Mesangial cell (primary cell): ENCODE data around the gene NADSYN1. TPM values are rescaled to one million over a fixed set of nuclear protein-coding genes. Genes with fewer than 3 reads are reported as not detected.

ENCODE experiments used
- total RNA-seq: library from RNA; depleted of rRNA; stranded (reverse); fragments of >200 nt; gene quantifications from 2 replicates; pipeline ENCODE4 v1.2.3, GENCODE V29; 2015

NADSYN1 gene
- total RNA-seq, result 46.3 and 75.6 TPM in 2 replicates

GRCh38 chr11:71453037-71453917 is at the start of gene NADSYN1:
TSS of gene NADSYN1 (plus strand) at chr11:71453203. CDS start at chr11:71453297, 94 bp downstream.

GRCh38 chr11:71448257-71449171 is 4.5 kb upstream of the NADSYN1 start, which contains the start of gene DHCR7:
TSS of gene DHCR7 (minus strand) at chr11:71448393. CDS start at chr11:71444952, 3,441 bp downstream.

DNA sequence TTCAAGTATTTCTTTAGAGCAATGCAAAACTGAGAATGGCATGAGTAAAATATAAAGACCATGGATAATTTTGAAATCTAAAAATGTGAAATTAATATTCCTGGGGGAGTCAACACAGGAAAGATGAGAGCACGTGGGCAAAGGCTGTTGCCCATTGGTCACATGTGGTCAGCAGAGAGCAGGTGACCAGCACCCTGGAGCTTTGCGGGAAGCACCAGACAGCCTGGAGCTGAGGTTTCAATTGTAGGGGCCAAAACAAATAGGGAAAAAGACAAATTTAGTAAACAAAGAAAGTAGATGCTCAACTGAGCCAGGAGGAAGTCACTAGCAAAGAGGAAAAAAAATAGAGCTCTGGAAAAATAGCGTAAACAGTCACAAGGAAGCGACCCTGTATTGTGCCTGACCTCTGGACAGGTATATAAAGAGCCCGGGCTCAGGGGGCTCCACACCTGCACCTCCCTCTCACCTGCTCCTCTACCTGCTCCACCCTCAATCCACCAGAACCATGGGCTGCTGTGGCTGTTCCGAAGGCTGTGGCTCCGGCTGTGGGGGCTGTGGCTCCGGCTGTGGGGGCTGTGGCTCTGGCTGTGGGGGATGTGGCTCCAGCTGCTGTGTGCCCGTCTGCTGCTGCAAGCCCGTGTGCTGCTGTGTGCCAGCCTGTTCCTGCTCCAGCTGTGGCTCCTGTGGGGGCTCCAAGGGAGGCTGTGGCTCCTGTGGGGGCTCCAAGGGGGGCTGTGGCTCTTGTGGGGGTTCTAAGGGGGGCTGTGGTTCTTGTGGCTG is 74.0 kb downstream of the NADSYN1 start, which contains the start of gene KRTAP5-7:
KRTAP5-7 (plus strand) TSS at position 472 of the 780 bp plus-strand sequence; CDS start at position 506, 34 bp downstream.

GRCh38 chr11:71537977-71538665 is 85.1 kb downstream of the NADSYN1 start, which contains the start of gene KRTAP5-8:
TSS of gene KRTAP5-8 (plus strand) at chr11:71538025. CDS start at chr11:71538056, 31 bp downstream.

GRCh38 chr11:71548120-71548519 is 95.1 kb downstream of the NADSYN1 start, which contains the start of gene KRTAP5-9:
TSS of gene KRTAP5-9 (plus strand) at chr11:71548420. CDS start at chr11:71548658, 238 bp downstream.

Other genes starting within 250 kb of the NADSYN1 start
- gene SHANK2, start 200.6 kb upstream of the NADSYN1 start, total RNA-seq, result 6.5 and 35.9 TPM in 2 replicates
- gene DHCR7, start 4.8 kb upstream of the NADSYN1 start, total RNA-seq, result 113 and 115 TPM in 2 replicates
- gene KRTAP5-7, start 74.1 kb downstream of the NADSYN1 start, total RNA-seq, result not detected in 2 replicates
- not detected in 2 replicates for gene KRTAP5-8, start 84.8 kb downstream of the NADSYN1 start, total RNA-seq
- gene KRTAP5-9, start 95.2 kb downstream of the NADSYN1 start, total RNA-seq, result 0.33 TPM in 1 of 2 replicates, not detected in the other
- gene KRTAP5-10, start 112.4 kb downstream of the NADSYN1 start, total RNA-seq, result not detected in 2 replicates
- not detected in 2 replicates for gene KRTAP5-11, start 129.7 kb downstream of the NADSYN1 start, total RNA-seq